Stimulated activated CD8-positive, alpha-beta memory T cell treated with anti-CD3 and anti-CD28 coated beads, Interleukin-7, amount 100 ng/mL, for 1 hour (primary cell): ENCODE results near the gene HOXA5.

Experiments used
- DNase-seq, 2 donors: peaks; one replicate each; pipeline ENCODE4 v3.0.0-alpha.2; 2020; ENCODE audit warnings: low read depth in 2 of 2

The HOXA5 gene

GRCh38 chr7:27160145-27160545 lies 16.7 kb upstream of the HOXA5 start:
- no peak for DNase-seq

GRCh38 chr7:27159266-27160144 lies 16.0 kb upstream of the HOXA5 start:
- DNase-seq: no peak

GRCh38 chr7:27158436-27159265 lies 15.2 kb upstream of the HOXA5 start:
- no peak for DNase-seq

GRCh38 chr7:27157702-27158431 lies 14.4 kb upstream of the HOXA5 start:
- DNase-seq: no peak

GRCh38 chr7:27156916-27157701 lies 13.6 kb upstream of the HOXA5 start:
- no peak for DNase-seq

GRCh38 chr7:27156508-27156898 lies 13.0 kb upstream of the HOXA5 start, which contains the start of gene HOXA7:
Gene HOXA7 (minus strand): TSS chr7:27156675. CDS start chr7:27156545, 130 bp downstream.
- no peak for DNase-seq

- DNase-seq: no peak
Observed at GRCh38 chr7:27155816-27156507, 12.5 kb upstream of the HOXA5 start.

- no peak for DNase-seq
Observed at GRCh38 chr7:27154901-27155815, 11.7 kb upstream of the HOXA5 start.

GRCh38 chr7:27154369-27154768 lies 10.9 kb upstream of the HOXA5 start:
- no peak for DNase-seq

- no peak for DNase-seq
Observed at GRCh38 chr7:27153526-27153925, 10.0 kb upstream of the HOXA5 start.

- no peak for DNase-seq
Observed at GRCh38 chr7:27152816-27153442, 9.4 kb upstream of the HOXA5 start.

- no peak for DNase-seq
Observed at GRCh38 chr7:27151931-27152815, 8.7 kb upstream of the HOXA5 start, which contains the start of gene HOXA3. Gene HOXA3 (minus strand): TSS chr7:27152583. CDS start chr7:27110640, 41,943 bp downstream.

GRCh38 chr7:27151341-27151930 lies 8.0 kb upstream of the HOXA5 start:
- DNase-seq: no peak

- DNase-seq: no peak
Observed at GRCh38 chr7:27150568-27151340, 7.3 kb upstream of the HOXA5 start.

- no peak for DNase-seq
Observed at GRCh38 chr7:27149842-27150567, 6.5 kb upstream of the HOXA5 start.
